ENCODE measurements around the gene BACE1. TPM values are rescaled to one million over a fixed set of nuclear protein-coding genes. Genes with fewer than 3 reads are reported as not detected.

BACE1 gene
- total RNA-seq, 1 donor from 2014 or later: 37.4 TPM

GRCh38 chr11:117284053-117284452, 32.0 kb downstream of the BACE1 start:
- TF ChIP-seq, protein P1, sequence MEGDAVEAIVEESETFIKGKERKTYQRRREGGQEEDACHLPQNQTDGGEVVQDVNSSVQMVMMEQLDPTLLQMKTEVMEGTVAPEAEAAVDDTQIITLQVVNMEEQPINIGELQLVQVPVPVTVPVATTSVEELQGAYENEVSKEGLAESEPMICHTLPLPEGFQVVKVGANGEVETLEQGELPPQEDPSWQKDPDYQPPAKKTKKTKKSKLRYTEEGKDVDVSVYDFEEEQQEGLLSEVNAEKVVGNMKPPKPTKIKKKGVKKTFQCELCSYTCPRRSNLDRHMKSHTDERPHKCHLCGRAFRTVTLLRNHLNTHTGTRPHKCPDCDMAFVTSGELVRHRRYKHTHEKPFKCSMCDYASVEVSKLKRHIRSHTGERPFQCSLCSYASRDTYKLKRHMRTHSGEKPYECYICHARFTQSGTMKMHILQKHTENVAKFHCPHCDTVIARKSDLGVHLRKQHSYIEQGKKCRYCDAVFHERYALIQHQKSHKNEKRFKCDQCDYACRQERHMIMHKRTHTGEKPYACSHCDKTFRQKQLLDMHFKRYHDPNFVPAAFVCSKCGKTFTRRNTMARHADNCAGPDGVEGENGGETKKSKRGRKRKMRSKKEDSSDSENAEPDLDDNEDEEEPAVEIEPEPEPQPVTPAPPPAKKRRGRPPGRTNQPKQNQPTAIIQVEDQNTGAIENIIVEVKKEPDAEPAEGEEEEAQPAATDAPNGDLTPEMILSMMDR (conservative IDR thresholded peaks at IDR 0.05): no peak
- Mint-ChIP-seq H3K36me3 (peaks cover 27% of the 10 kb centered on the region), H3K4me1 (ENCODE audit: unreplicated experiment) (no peaks in the 10 kb centered on the region), H3K4me3 (no peak overlapping the region), H3K27ac (no peak overlapping the region), H3K27me3 (no peaks in the 10 kb centered on the region), H3K9me3 (no peaks in the 10 kb centered on the region)
- DNase-seq (ENCODE audit: extremely low spot score, unreplicated experiment): no peak

DNA sequence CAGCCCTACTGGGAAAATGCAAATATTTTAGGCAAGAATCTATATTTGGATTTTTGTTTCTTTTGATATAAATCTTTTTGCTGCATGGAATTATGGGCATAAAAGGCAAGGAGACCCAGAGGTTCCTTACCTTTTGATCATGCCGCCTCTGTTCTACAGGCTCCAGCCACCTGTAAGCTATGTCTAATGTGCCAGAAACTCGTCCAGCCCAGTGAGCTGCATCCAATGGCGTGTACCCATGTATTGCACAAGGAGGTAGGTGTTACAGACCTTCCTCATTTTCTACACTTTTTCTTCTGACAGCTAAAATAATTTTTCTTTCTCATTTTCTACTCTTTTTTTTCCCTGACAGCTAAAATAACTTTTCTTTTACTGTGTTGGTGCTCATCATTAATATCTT, 33.1 kb downstream of the BACE1 start:
- H3K27ac Mint-ChIP-seq: no peak overlapping the region
- H3K27me3 Mint-ChIP-seq: no peaks in the 10 kb centered on the region
- DNase-seq (ENCODE audit: extremely low spot score, unreplicated experiment): no peak
- H3K9me3 Mint-ChIP-seq: no peaks in the 10 kb centered on the region
- H3K4me1 Mint-ChIP-seq (ENCODE audit: unreplicated experiment): no peaks in the 10 kb centered on the region
- H3K36me3 Mint-ChIP-seq: peaks cover 25% of the 10 kb centered on the region
- H3K4me3 Mint-ChIP-seq: no peak overlapping the region
- TF ChIP-seq, protein P1 (conservative IDR thresholded peaks at IDR 0.05): no peak

- peak; percentile 63 for DNase-seq (ENCODE audit: extremely low spot score, unreplicated experiment)
- TF ChIP-seq, protein P1 (conservative IDR thresholded peaks at IDR 0.05): no peak
- no peaks in the 10 kb centered on the region for H3K9me3 Mint-ChIP-seq
- H3K36me3 Mint-ChIP-seq: peaks cover 25% of the 10 kb centered on the region
- H3K27me3 Mint-ChIP-seq: no peaks in the 10 kb centered on the region
- no peak overlapping the region for H3K27ac Mint-ChIP-seq
- no peak overlapping the region for H3K4me3 Mint-ChIP-seq
- no peaks in the 10 kb centered on the region for H3K4me1 Mint-ChIP-seq (ENCODE audit: unreplicated experiment)
These were observed 34.2 kb downstream of the BACE1 start for GRCh38 chr11:117281869-117282268.

DNA sequence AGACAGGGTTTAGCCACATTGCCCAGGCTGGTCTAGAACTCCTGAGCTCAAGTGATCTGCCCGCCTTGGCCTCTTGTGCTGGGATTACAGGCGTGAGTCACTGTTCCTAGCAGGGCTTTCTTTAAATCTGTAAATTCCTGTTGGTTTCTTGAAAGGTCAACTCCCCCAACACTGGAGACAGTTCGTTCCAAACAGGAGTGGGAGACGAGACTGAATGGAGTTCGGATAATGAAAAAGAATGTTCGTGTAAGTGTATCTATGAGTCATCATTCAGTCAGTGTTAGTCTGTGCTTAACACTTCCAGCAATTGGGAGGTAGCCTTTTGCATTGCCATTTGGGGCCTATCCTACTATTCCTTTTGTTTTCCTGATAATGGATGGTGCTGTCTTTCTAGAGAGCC, 34.9 kb downstream of the BACE1 start:
- TF ChIP-seq, protein P1 (conservative IDR thresholded peaks at IDR 0.05): no peak
- Mint-ChIP-seq H3K27me3 (no peaks in the 10 kb centered on the region), H3K36me3 (peaks cover 25% of the 10 kb centered on the region), H3K4me1 (ENCODE audit: unreplicated experiment) (no peaks in the 10 kb centered on the region), H3K4me3 (no peak overlapping the region), H3K27ac (no peak overlapping the region), H3K9me3 (no peaks in the 10 kb centered on the region)
- DNase-seq (ENCODE audit: extremely low spot score, unreplicated experiment): no peak

- Mint-ChIP-seq H3K27ac (no peak overlapping the region), H3K4me3 (no peak overlapping the region), H3K9me3 (no peaks in the 10 kb centered on the region), H3K27me3 (no peaks in the 10 kb centered on the region), H3K36me3 (peaks cover 31% of the 10 kb centered on the region), H3K4me1 (ENCODE audit: unreplicated experiment) (no peaks in the 10 kb centered on the region)
- no peak for DNase-seq (ENCODE audit: extremely low spot score, unreplicated experiment)
- TF ChIP-seq, protein P1 (conservative IDR thresholded peaks at IDR 0.05): no peak
These were observed 36.2 kb downstream of the BACE1 start for GRCh38 chr11:117279711-117280376.
